OCI-LY7 (cell line): ENCODE data around the gene DAGLA.

Experiments used
- CTCF ChIP-seq: fragments of 200-600 bp; sonication (generic); conservative IDR thresholded peaks from 2 replicates; pipeline ENCODE4 v1.5.1; 2014; ENCODE audit warnings: mild to moderate bottlenecking, antibody characterized with exemption, low read length, moderate library complexity, mixed read lengths
- EZH2phosphoT487 ChIP-seq: fragments of 200-600 bp; sonication (generic); IDR thresholded peaks from 2 replicates; pipeline ENCODE4 v1.6.1; 2018; ENCODE audit warnings: low read depth, borderline replicate concordance, mild to moderate bottlenecking, mixed run types, antibody characterized with exemption, low read length, moderate library complexity, mixed read lengths

GRCh38 chr11:61792310-61793082 lies 112.3 kb downstream of the DAGLA start, which contains the start of the genes FEN1 and TMEM258:
- no peak for TF ChIP-seq CTCF
- no peak for TF ChIP-seq EZH2phosphoT487
